Right hindlimb (tissue), 1 donor: ENCODE measurements around the gene MPEG1.

Experiments
- DNase-seq: peaks from one replicate; pipeline ENCODE4 v3.0.0-alpha.2; 2018

MPEG1 gene, protein sequence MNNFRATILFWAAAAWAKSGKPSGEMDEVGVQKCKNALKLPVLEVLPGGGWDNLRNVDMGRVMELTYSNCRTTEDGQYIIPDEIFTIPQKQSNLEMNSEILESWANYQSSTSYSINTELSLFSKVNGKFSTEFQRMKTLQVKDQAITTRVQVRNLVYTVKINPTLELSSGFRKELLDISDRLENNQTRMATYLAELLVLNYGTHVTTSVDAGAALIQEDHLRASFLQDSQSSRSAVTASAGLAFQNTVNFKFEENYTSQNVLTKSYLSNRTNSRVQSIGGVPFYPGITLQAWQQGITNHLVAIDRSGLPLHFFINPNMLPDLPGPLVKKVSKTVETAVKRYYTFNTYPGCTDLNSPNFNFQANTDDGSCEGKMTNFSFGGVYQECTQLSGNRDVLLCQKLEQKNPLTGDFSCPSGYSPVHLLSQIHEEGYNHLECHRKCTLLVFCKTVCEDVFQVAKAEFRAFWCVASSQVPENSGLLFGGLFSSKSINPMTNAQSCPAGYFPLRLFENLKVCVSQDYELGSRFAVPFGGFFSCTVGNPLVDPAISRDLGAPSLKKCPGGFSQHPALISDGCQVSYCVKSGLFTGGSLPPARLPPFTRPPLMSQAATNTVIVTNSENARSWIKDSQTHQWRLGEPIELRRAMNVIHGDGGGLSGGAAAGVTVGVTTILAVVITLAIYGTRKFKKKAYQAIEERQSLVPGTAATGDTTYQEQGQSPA

DNA sequence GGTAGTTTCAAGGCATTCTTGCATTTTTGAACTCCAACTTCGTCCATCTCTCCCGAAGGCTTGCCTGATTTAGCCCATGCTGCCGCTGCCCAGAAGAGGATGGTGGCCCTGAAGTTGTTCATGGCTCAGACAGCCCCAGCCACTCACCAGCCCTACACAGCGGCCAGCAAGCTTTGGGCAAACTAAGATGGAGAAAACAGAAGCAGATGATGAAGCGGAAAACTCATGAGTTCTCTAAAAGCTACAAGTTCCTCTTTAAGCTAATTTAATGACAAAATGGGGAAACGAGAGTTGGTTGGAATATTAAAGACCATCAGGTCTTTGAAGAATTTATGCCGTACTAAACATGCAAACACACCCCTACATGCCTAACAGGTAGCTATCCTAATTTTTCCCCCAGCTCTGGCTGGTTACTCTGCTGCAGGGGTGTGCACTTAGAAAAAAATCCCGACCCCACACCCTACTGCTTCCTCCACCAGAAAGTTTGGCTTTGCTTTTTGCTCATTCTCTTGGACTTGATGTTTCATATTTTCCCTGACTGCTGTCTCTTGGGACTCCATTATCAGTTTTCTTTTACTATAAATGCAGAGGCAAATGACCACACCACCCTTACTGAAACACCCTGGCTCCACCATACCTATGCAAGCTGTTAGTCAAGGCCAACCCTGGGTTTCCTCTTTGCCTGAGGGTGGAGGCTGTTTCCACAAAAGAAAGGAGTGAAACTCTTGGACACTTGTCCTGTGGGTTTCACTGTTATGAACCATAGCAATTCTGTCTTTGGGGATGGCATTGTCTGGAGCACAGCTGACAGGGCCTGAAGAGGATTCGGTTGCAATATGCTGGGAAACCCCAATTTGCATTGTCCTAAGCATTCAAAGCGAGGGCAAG is at the start of gene MPEG1:
Gene MPEG1 (minus strand): TSS at position 184 of the 888 bp plus-strand sequence. CDS start 62 bp downstream, at position 122.
- no peak for DNase-seq

DNA sequence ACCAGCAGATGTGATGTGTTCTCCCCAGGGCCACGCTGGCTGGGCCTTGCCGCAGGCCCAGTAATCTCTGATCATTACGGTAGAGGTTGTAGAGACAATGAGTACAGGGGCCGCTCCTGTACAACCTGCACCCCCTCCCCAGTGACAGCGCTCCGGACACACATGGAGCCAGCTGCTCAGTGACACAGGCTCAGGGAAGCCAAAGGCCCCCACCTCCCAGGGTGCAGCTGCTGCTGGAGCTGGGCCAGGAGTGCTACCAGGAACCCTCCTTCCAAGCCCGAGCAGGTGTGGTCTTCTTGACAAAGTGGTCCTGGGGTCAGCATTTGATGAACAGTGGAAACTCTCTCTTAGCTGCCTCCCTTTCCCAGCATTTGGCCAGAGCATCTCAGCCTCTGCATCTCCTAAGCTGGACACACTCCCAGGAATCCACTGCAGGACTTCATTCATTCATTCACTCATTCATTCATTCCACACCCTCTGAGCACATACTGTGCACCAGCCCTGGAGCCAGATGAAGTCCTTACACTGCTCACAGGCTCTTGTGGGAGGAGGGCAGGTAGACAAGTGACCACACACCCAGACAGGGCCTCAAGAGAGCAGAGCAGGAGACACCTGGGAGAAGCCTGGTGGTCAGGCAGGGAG is 49.6 kb upstream of the MPEG1 start:
- DNase-seq = no peak

DNA sequence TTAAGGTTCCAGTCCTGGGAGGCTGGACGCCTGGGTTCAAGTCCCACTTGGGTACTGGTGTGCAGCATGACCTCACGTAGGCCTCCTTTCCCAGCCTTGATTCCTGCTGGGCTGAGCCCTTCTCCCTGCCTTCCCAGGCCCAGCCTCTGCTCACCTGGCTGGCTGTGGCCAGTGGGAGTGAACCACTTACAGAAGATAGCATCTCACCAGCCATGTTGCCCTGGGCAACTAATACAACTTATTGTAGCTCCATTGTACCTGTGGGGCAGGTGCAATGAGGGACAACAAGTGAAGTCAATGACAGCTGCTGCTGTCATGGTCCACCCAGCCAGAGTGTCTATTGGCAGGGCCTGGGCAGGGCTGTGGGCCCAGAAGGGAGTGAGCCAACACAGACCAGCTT is 48.4 kb upstream of the MPEG1 start:
- DNase-seq = no peak

DNA sequence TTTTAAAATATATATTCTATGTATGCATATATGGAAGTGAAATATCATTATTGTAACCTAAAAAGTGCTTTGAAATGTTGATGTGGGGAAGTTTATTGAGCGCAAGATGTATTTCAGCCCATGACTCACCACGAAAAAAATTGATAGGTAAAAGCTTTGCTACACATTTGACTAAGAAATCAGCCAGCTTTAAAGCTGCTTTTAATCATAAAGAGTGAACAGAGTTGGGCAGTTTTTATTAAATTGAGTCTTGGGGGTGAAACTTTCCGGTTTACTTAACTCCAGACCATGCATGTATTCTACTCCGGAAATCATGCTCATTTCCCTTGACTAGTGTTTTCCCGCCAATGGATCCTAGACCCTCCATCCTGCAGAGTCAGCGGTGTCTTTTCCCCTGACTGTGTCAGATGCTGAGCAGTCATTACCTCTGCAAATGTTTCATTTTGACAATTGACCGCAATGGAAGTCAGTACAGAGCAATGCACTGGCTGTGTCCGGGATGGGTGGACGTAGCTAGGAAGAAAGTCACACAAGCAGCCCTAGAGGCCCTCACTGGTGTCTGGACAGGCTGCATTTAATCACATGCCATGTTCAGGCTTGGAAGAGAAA is 47.2 kb upstream of the MPEG1 start:
- no peak for DNase-seq

DNA sequence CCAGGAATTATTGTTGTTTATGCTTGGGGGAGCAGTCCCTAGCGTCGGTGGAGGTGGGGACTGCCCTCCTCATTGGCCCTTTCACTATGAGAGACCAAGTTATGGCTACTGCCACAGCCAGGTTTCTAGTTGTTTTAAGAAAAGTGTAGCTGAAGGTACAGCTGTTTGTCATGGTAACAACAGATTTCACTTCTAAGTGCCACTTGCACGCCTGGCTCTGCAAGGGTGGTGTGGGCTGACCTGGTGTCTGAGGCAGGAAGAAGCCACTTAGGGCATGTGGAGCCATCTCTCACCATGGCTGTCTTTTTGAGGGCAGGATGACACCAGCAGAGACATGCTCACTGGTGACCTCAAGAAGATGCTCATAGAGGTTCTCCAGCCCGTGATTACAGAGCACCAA is 46.3 kb upstream of the MPEG1 start:
- no peak for DNase-seq

DNA sequence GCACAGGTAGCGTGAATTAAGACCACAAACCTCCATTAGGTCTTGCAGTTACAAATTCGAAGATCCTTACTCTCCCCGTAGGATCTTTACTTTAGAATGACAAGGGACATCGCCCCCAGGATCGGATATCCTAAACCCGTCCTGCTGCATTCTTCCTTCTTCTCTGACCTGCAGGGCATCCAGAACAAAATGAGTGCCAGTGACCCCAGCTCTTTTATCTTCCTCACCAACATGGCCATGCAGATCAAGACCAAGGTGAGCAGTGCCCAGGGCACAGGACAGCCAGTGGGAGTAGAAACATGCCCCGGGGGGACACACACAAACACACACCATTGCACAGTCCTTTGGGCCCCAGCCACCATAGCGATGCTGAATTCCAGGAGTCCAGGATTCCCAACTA is 42.6 kb upstream of the MPEG1 start:
- no peak for DNase-seq

DNA sequence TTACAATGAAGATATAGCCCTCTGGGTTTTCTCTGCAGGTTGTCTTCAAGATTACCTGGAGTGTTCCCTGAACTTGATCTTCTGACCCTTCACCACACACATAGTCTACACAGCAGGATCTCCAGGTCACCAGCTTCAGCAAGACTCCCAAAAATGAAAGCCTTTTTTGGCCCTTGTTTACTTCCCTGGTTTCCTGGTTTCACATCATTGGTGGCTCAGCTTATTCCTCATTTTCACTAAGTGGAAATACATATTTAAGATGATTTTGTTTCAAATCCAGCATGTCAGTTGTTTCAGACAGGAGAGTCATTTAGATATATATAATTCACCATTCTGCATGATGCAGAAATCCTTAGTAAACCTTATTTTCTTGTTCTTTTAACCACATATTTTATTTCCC is 41.6 kb upstream of the MPEG1 start:
- DNase-seq = no peak

DNA sequence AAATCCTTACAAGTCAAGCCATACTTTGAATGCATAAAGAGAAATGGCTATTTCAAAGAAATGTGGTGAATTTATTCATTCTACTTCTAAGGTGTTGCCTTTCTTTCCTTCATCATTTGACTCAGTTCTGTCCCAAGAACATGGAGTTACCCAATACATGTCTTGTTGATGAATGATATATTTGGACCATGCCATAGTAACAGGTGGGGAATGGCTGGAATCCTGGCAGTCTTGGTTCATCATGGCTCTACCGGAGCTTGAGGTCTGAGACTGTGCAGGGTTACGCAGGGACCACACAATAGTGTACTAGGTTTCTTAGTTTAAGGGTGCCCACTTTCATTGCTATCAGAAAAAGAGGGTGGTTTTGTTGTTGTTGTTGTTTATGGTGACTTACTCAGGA is 40.3 kb upstream of the MPEG1 start:
- DNase-seq = no peak

DNA sequence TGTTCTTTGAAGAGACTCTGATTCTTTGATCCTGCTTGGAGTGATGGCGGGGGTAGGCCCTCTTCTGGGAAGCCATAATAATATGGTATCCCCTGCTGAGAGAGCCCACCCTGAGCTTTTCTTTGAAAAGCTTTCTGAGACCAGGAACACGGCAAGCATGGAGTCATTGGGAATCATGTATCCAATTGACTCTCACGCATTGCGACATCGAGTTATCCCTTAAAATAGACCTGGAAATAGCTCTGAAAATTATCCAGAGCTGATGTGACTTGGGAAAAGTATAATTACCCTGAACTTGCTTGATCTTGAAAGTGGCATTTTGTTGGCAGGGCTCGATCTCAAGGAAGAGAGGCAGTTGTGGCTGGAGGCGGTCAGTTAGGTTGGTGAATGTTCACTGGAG is 36.8 kb upstream of the MPEG1 start:
- DNase-seq = no peak

DNA sequence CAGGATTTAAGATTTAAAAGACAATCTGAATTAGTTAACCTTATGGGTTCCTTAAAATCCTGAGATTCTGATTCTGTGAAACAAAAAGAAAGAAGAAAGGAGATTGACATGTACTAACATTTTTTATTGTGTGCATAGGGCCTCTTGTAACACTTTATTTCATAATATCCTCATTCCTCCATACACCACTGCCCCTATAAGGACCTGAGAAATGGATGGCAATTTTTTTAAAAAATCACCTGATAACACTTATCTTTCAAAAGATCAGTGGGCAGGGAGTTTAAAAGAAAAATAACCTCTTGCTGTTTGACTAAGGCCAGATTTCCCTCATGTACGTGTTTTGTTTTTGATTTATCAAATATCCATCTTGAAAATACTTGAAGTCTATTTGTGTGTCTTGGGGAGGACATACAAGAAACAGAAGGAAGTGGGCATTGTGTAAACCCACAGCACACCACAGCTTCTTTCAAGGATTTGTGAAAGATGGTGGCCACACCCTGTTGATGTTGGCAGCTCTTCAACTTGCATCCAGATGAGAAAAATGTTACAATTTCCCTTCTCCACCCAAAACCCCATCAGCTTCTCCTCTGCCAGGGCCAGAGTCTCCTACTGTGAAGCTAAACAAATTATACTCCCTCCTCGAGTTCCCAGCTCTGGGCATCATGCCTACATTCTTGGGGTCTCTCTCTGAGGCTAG is 35.0 kb upstream of the MPEG1 start:
- peak; percentile 71 for DNase-seq

DNA sequence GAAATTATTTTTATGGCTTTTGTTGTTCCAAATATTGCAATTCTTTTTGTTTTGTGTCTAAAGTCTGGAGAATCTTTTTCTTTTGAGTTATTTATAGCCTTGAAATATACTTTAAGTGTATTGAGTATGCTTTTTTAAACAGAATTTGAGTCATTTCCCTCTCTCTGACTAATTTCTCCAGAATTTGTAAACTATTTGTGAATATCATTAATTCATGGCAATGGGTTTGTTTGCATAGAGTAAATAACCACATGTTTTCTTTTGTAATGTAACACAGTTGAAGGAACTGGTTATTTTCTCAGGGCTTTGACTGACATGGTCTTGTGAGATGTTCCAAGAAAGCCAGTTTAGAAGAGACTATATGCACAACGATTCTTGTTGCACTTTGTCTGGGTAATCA is 30.9 kb upstream of the MPEG1 start:
- DNase-seq = no peak

DNA sequence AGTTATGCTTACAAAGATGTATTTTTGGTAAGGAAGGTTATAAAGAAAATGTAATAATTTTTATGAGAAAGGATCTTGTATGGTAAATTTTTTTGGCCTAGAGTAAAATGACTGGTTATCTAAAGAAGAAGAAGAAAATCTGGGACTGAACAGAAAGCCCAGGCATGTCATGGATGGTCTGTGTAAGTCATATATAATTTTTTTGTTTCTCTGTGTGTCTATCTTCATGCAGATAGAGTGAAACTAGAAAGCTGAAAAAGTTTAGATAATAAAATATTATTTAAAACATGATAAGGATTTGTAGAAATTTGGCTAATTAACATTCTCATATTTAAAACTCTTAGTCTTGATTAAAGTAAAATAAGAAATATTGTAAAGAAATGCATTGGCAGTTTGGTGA is 27.6 kb upstream of the MPEG1 start:
- DNase-seq = no peak

DNA sequence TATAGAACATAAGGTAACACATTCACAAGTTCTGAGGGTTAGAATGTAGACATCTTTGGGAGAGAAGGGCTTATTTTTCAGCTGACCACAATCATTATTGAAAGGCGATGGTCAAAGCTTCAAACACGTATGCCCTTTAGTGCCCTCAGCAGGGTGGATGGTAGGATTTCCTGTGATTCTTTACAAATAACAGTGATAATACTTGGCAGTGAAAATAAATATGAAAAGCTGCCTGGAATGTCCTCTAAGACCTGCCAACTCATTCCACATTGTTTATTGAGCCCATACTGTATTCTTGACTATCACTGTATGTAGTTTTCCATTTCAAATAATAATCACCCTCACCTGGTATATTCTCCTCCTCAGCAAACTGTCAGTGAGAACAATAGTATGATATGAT is 13.7 kb upstream of the MPEG1 start:
- DNase-seq = no peak

DNA sequence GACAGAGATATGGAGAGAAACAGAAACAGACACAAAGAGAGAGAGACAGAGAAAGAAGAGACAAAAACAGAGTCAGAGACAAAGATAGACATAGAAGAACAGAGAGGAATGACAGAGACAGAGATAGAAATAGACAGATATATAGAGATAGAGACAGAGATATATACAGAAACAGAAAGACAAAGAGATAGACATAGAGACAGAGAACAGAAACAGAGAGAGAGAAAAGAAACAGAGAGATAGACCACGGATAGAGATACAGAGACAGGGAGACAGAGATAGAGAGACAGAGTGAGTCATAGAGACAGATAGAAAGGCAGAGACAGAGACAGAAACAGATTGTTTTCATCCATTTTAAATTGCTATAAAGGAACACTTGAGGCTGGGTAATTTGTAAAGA is 12.3 kb upstream of the MPEG1 start:
- no peak for DNase-seq

DNA sequence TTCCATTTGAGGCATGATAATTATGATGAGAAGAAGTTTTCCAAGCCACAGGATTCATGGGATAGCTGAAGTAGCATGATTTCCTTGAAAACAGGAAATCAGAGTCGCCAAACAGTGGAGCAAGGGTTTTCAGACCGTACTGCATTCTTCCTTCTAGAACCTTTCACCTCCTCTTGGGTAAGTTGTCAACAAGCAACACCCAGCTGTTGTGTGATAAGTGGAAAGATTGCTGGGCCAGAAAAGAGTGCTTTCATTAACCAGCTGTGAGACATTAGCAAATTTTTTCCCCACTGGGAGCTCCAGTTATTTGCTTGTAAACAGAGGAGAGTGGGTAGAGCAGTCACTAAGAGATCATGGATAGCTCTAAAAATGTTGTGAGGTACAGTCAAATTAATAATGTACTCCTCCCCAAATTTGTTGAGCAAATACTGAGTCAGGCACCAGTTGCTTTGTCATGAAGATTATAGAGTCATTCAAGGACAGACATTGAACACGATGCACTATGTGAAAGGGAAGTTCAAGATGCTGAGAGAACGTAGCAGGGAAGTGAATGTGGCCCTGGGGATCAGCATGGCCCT is 11.7 kb upstream of the MPEG1 start:
- DNase-seq = no peak

DNA sequence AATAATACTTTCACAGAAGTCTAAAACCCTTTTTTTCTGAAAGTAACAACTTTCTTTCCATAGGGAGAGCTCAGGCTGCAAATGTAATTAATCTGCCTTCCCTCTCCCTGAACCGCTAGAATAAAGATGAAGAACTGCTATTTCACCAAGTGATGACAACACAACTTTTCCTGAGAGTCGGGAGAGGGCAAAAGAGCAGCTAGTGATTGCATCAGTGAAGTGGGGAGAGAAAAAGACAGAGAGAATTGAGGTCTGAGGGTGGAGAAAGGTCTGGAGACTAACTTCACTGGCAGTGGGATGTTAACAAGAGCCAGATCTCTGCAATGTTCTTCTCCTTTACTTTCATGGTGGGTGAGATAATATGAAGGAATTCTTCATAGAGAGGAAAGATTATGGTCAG is 10.9 kb upstream of the MPEG1 start:
- DNase-seq = no peak

DNA sequence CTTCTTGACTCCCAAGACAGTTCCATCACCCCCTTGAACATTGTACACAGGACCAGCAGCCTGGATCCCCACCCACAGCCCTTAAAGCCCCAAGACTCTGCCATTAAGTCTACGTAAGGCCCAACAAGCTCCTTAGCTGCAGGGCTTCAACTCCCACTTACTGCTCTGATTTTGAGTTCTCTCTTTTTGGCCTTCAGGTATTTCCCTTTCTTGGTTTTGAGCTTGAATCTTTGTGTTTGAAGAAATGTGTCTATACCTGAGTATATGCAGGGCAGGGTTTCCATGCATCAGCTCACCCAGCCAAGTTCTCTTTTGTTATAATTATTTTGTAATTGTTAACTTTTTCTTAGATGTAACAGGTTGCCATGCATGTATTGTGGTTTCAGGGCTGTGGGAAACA is 10.4 kb upstream of the MPEG1 start:
- no peak for DNase-seq

DNA sequence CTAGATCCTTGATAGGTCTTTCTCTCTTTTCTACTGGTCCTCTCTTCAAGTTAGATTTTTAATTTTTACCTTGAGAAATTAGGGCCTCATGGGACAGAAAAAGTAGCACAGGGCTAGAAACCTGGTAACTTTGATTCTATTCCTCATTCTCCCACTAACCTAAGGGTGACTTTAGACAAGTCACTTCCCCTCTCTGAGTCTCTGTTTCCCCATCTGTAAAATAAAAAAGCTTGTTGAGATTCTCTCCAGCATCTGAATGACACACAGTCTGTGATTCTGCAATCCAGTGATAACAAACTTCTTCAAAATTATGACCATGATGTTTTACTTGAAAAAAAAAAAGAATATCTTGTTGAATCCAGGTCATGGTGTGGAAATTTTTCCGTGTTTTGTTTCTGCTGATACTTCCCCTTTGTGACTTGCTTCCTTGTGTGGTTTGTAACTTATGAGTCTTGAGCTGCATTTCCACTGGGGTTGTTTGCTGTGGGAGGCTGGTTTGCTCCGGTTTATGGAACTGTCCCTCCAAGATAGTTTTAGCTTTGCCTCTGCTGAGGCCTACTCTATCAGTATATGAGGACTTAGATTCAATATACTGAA is 9.8 kb upstream of the MPEG1 start:
- no peak for DNase-seq

DNA sequence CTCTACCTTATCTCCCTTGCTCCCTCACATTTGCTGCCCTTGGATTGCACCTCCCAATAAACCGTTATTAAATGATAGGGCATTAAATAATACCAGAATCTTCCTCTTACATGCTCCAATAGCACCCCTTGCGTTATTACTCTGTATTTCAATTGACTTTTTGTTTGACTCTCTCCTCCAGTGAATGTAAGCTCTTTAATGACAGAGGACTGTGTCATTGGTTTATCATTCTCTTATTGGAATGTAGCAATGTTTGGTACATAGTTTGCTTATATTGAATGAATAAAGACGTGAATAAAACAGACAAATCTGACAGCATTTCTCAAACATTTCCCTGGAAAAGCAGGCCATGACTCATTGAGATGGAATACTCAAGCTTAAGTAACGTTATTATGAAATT is 8.7 kb upstream of the MPEG1 start:
- DNase-seq = no peak

DNA sequence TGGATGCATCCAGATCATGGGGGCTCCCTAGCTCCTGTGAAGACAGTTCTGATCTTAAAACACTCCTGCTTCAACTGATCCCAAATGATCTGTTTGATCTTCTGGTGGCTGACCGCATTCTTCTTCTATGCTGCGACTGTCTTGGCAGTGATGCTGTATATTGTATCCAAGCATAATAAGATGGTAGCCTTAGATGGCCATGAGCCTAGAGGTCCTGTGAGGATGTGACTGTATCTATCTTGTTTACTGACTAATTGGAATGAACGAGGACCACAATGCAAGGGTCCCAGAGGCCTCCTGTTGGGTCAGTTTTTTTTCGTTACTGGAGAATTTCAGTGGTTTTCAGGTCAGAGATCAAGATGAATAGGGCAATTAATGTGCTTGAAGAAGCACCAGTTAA is 7.1 kb upstream of the MPEG1 start:
- no peak for DNase-seq

DNA sequence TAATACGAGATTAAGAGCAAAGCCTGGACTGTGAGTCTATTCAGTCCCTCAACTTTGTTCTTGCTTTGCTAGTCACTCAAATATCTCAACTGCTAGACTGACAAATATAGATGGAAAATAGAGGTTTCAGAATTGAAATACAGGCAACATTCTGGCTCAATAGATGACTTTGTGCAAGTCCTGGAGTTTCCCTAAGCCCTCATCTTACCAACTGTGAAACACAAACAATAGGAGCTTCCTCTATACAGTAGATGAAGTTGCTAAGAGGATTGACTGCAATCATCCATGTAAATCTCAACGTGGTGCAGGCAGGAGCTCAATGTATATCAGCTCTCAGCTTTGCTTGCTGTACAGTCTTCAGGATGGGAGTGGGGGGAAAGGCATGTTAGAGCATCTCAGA is 6.2 kb upstream of the MPEG1 start:
- DNase-seq = no peak
